H1 (cell line): Measurements from ENCODE around the gene TTLL5.

ENCODE experiments used
- CEBPB ChIP-seq: IDR thresholded peaks from 2 replicates; pipeline ENCODE4 v1.6.1; 2012; ENCODE audit warnings: low read depth, low read length
- CHD1 ChIP-seq: IDR thresholded peaks from 2 replicates; pipeline ENCODE4 v1.6.1; 2012; ENCODE audit warnings: low read depth, low read length, improper control_type of control experiment
- CTCF ChIP-seq, 3 experiments: IDR thresholded peaks; 1 replicate in 2 of 3; 2 replicates in 1 of 3; pipeline versions ENCODE4 v1.5.1 to v1.6.1; 2011; ENCODE audit warnings: low read length in 3 of 3, mild to moderate bottlenecking in 3 of 3, inconsistent platforms in 2 of 3, low read depth in 1 of 3, moderate library complexity in 1 of 3; ENCODE audit not compliant: insufficient read depth in 1 of 3; ENCODE audit errors: control extremely low read depth in 1 of 3
- GTF2F1 ChIP-seq: IDR thresholded peaks from 2 replicates; pipeline ENCODE4 v1.6.1; 2012; ENCODE audit warnings: low read depth, low read length, improper control_type of control experiment, borderline replicate concordance
- KDM1A ChIP-seq: fragments of 200-600, 300-600 bp; sonication (generic); IDR thresholded peaks from 2 replicates; pipeline ENCODE4 v1.7.1; 2016; ENCODE audit warnings: mild to moderate bottlenecking, low read length, borderline replicate concordance
- POLR2A ChIP-seq, 2 experiments: IDR thresholded peaks; 1 replicate in 1 of 2; 2 replicates in 1 of 2; pipeline ENCODE4 v1.6.1; 2011; ENCODE audit warnings: low read depth in 2 of 2, low read length in 2 of 2, mild to moderate bottlenecking in 2 of 2; ENCODE audit errors: control extremely low read depth in 1 of 2
- POLR2AphosphoS5 ChIP-seq: IDR thresholded peaks from 2 replicates; pipeline ENCODE4 v1.6.1; 2011; ENCODE audit warnings: low read depth, low read length
- RAD21 ChIP-seq, 2 experiments: IDR thresholded peaks in 1 of 2; conservative IDR thresholded peaks in 1 of 2; 2 replicates each; pipeline ENCODE4 v1.6.1; 2011; ENCODE audit warnings: low read depth in 2 of 2, low read length in 2 of 2, improper control_type of control experiment in 1 of 2, inconsistent platforms in 1 of 2, mild to moderate bottlenecking in 1 of 2, moderate library complexity in 1 of 2
- TCF12 ChIP-seq: IDR thresholded peaks from 2 replicates; pipeline ENCODE4 v1.6.1; 2011; ENCODE audit warnings: low read depth, mild to moderate bottlenecking, low read length

GRCh38 chr14:75751296-75751695 lies 90.2 kb downstream of the TTLL5 start:
- TF ChIP-seq TCF12, result no peak
- no peak for TF ChIP-seq RAD21 (IDR thresholded peaks at IDR 0.05 in 1 of 2, conservative IDR thresholded peaks at IDR 0.05 in 1 of 2; ENCODE audit: low read depth in 2 of 2, low read length in 2 of 2)
- TF ChIP-seq POLR2A (IDR thresholded peaks at IDR 0.05; ENCODE audit: control extremely low read depth in 1 of 2, low read depth in 2 of 2, low read length in 2 of 2), result no peak
- TF ChIP-seq CTCF (IDR thresholded peaks at IDR 0.05; ENCODE audit: control extremely low read depth in 1 of 3, insufficient read depth in 1 of 3, low read depth in 1 of 3, low read length in 3 of 3), result no peak
- TF ChIP-seq POLR2AphosphoS5, result no peak
- no peak for TF ChIP-seq GTF2F1
- no peak for TF ChIP-seq KDM1A
- TF ChIP-seq CEBPB, result no peak
- TF ChIP-seq CHD1, result no peak
